HL-60 (cell line): ENCODE data around the gene PLEKHN1.

Experiments used
- DNase-seq, 2 experiments: peaks; one replicate each; pipeline ENCODE4 v3.0.0-alpha.2; 2010 to 2020; ENCODE audit warnings: low read depth in 1 of 2, low spot score in 1 of 2
- H3K27ac ChIP-seq: fragments of 250-450 bp; sonication (Bioruptor Pico); replicated peaks from 2 replicates; pipeline ENCODE4 v1.5.1; 2020; ENCODE audit warnings: mild to moderate bottlenecking, moderate library complexity
- H3K27me3 ChIP-seq: fragments of 250-450 bp; sonication (Bioruptor Pico); 2 replicates; pipeline ENCODE4 v1.5.1; 2021; ENCODE audit warnings: mild to moderate bottlenecking, moderate library complexity; ENCODE audit not compliant: insufficient read depth, poor library complexity, severe bottlenecking
- H3K4me3 ChIP-seq: replicated peaks from 2 replicates; pipeline ENCODE4 v1.5.1; 2011; ENCODE audit warnings: mild to moderate bottlenecking, control low read depth, low read length; ENCODE audit not compliant: insufficient read depth
- GABPA ChIP-seq: IDR thresholded peaks from 2 replicates; pipeline ENCODE4 v1.6.1; 2012; ENCODE audit warnings: low read depth
- POLR2AphosphoS5 ChIP-seq: IDR thresholded peaks from 2 replicates; pipeline ENCODE4 v1.6.1; 2012; ENCODE audit warnings: low read depth
- SPI1 ChIP-seq: IDR thresholded peaks from 2 replicates; pipeline ENCODE4 v1.6.1; 2012; ENCODE audit warnings: low read depth, mild to moderate bottlenecking, borderline replicate concordance
- TF ChIP-seq, protein P1 (sequence below): IDR thresholded peaks from one replicate; pipeline ENCODE4 v1.5.1; 2011; ENCODE audit warnings: low read length, control low read depth, inconsistent platforms; ENCODE audit not compliant: insufficient read depth
- TF ChIP-seq, protein P2 (sequence below): IDR thresholded peaks from 2 replicates; pipeline ENCODE4 v1.6.1; 2012; ENCODE audit warnings: low read depth; ENCODE audit not compliant: insufficient replicate concordance

PLEKHN1 gene

DNA sequence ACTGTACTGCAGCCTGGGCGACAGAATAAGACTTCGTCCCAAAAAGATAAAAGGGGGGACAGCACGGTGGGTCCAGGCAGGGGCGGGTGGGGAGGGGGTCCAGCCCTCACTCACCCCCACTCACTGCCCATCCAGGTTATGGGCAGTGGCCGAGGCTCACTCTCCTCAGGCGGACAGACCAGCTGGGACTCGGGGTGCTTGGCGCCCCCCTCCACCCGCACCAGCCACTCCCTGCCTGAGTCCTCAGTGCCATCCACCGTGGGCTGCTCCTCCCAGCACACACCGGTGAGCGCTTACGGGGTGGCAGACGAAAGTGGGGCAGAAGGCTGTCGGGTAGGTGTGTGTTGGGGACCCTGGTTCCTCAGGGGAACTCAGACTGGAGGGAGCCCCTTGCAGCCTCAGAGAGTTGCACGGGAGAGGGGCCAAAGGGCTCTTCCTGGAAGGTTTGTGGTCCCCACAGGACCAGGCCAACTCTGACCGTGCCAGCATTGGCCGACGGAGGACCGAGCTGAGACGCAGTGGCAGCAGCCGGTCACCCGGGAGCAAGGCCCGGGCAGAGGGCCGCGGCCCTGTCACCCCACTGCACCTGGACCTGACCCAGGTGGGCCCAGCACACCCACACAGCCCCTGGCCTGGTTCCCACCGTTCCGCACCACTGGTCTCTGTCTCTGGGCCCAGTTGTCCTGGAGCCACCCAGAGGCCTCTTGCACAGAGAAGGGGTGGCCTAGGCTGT lies 6.6 kb downstream of the PLEKHN1 start:
- TF ChIP-seq, protein P1, sequence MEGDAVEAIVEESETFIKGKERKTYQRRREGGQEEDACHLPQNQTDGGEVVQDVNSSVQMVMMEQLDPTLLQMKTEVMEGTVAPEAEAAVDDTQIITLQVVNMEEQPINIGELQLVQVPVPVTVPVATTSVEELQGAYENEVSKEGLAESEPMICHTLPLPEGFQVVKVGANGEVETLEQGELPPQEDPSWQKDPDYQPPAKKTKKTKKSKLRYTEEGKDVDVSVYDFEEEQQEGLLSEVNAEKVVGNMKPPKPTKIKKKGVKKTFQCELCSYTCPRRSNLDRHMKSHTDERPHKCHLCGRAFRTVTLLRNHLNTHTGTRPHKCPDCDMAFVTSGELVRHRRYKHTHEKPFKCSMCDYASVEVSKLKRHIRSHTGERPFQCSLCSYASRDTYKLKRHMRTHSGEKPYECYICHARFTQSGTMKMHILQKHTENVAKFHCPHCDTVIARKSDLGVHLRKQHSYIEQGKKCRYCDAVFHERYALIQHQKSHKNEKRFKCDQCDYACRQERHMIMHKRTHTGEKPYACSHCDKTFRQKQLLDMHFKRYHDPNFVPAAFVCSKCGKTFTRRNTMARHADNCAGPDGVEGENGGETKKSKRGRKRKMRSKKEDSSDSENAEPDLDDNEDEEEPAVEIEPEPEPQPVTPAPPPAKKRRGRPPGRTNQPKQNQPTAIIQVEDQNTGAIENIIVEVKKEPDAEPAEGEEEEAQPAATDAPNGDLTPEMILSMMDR: no peak
- TF ChIP-seq POLR2AphosphoS5 (no peak), GABPA (no peak), SPI1 (no peak)
- TF ChIP-seq, protein P2, sequence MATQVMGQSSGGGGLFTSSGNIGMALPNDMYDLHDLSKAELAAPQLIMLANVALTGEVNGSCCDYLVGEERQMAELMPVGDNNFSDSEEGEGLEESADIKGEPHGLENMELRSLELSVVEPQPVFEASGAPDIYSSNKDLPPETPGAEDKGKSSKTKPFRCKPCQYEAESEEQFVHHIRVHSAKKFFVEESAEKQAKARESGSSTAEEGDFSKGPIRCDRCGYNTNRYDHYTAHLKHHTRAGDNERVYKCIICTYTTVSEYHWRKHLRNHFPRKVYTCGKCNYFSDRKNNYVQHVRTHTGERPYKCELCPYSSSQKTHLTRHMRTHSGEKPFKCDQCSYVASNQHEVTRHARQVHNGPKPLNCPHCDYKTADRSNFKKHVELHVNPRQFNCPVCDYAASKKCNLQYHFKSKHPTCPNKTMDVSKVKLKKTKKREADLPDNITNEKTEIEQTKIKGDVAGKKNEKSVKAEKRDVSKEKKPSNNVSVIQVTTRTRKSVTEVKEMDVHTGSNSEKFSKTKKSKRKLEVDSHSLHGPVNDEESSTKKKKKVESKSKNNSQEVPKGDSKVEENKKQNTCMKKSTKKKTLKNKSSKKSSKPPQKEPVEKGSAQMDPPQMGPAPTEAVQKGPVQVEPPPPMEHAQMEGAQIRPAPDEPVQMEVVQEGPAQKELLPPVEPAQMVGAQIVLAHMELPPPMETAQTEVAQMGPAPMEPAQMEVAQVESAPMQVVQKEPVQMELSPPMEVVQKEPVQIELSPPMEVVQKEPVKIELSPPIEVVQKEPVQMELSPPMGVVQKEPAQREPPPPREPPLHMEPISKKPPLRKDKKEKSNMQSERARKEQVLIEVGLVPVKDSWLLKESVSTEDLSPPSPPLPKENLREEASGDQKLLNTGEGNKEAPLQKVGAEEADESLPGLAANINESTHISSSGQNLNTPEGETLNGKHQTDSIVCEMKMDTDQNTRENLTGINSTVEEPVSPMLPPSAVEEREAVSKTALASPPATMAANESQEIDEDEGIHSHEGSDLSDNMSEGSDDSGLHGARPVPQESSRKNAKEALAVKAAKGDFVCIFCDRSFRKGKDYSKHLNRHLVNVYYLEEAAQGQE: no peak
- Histone ChIP-seq H3K4me3 (no peak overlapping the region), H3K27ac (no peak overlapping the region), H3K27me3 (peaks cover 22% of the 10 kb centered on the region)
- no peak for DNase-seq

DNA sequence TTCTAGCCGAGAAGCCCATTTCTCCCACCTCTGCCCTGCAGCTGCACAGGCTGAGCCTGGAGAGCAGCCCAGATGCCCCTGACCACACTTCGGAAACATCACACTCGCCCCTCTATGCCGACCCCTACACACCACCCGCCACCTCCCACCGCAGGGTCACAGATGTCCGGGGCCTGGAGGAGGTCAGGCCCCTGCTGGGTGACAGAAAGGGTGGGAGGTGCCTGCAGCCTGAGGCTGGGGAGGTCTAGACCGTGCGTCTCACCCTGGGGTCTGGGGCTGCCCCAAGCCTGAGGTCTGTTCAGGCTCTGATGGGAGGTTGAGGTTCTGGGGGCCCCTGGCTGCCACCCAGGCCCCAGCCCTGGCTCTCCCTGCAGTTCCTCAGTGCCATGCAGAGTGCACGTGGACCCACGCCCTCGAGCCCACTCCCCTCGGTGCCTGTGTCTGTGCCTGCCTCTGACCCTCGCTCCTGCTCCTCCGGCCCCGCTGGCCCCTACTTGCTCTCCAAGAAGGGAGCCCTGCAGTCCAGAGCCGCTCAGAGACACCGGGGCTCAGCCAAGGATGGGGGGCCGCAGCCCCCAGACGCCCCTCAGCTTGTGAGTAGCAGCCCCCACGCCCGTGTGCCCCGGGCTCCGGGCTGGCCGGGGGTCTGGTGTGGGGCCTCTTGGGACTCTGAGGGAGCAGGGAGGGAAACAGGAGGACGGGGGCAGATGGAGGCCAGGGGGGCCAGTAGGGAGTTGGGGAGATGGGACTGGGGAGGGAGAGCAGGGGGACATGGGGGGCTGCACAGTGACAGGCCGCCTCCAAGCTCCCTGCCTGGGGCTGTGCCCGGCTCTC lies 7.4 kb downstream of the PLEKHN1 start:
- DNase-seq: no peak
- Histone ChIP-seq H3K4me3 (no peak overlapping the region), H3K27me3 (peaks cover 22% of the 10 kb centered on the region), H3K27ac (no peak overlapping the region)
- no peak for TF ChIP-seq POLR2AphosphoS5

DNA sequence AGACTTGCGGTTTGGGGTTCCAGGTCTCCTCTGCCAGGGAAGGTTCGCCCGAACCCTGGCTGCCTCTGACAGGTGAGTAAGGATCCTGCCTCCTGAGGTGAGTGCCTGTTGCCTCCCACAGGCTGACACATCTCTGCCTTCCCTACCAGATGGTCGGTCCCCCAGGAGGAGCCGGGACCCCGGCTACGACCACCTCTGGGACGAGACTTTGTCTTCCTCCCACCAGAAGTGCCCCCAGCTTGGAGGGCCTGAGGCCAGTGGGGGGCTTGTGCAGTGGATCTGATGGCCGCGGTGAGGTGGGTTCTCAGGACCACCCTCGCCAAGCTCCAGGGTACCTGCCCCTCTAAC lies 8.0 kb downstream of the PLEKHN1 start:
- H3K27me3 ChIP-seq: peaks cover 25% of the 10 kb centered on the region
- TF ChIP-seq POLR2AphosphoS5: no peak
- TF ChIP-seq, protein P2: no peak
- no peak for TF ChIP-seq SPI1
- TF ChIP-seq, protein P1: no peak
- no peak for TF ChIP-seq GABPA
- no peak for DNase-seq
- no peak overlapping the region for H3K27ac ChIP-seq
- no peak overlapping the region for H3K4me3 ChIP-seq

DNA sequence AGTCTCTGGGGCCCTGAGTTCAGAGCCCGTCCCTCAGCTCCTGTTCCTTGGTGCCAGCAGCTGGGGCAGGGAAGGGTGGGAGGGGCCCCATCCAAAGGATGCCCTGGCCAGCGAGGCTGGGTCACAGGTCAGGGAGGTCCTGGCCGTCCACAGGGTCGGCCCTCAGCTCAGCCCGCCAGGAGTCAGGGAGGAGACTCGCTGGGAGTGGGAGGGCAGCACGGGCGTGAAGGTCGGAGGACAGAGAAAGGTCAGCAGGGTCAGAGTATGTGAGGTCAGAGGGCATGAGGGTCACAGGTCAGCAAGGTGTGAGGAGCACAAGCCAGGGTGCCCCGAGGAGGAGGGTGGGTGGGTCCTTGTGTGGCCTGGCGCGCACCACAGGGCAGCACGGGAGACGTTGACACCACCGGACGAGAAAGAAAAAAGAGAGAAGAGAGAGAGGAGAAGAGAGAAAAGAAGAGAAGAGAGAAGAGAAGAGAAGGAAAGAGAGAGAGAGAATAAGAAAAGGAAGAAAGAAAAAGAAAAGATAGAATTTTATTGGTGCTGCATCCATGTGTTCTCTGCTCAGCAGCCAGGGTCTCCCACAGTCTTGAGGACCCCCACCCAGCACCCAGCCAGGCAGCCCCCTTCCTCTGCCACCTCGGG lies 8.5 kb downstream of the PLEKHN1 start:
- no peak overlapping the region for H3K4me3 ChIP-seq
- DNase-seq: no peak
- peaks cover 26% of the 10 kb centered on the region for H3K27me3 ChIP-seq
- H3K27ac ChIP-seq: no peak overlapping the region
- TF ChIP-seq SPI1 (no peak), GABPA (no peak)
- TF ChIP-seq, protein P2: no peak
- TF ChIP-seq, protein P1: no peak
